SK-N-SH (cell line): Measurements from ENCODE around the gene CUX1.
"Not testable (repeated sequence)": the region's sequence is repeated elsewhere in the genome, so short reads cannot be mapped to it uniquely, and the experiment has no call there.

Experiments used
- CTCF ChIP-seq: fragments of 200-600 bp; sonication (generic); IDR thresholded peaks from 2 replicates; pipeline ENCODE4 v1.6.1; 2017; ENCODE audit warnings: antibody characterized with exemption, mild to moderate bottlenecking, moderate library complexity
- EP300 ChIP-seq, 2 experiments: IDR thresholded peaks; 2 replicates each; pipeline versions ENCODE4 v1.4.0 to v1.6.1; 2012; ENCODE audit warnings: borderline replicate concordance in 1 of 2, low read depth in 1 of 2, low read length in 1 of 2
- FOXM1 ChIP-seq: IDR thresholded peaks from 2 replicates; pipeline ENCODE4 v1.4.0; 2012; ENCODE audit warnings: low read depth, mild to moderate bottlenecking
- SIN3A ChIP-seq: IDR thresholded peaks from 2 replicates; pipeline ENCODE4 v1.6.1; 2012; ENCODE audit warnings: low read depth, mild to moderate bottlenecking, low read length, moderate library complexity, borderline replicate concordance
- USF2 ChIP-seq: fragments of 150-350 bp; IDR thresholded peaks from 2 replicates; pipeline ENCODE4 v1.6.1; 2017; ENCODE audit warnings: antibody characterized with exemption, low read length, low read depth, borderline replicate concordance
- YY1 ChIP-seq: IDR thresholded peaks from 2 replicates; pipeline ENCODE4 v1.4.0; 2012; ENCODE audit warnings: low read depth, mild to moderate bottlenecking
- TF ChIP-seq, protein P1 (sequence below): IDR thresholded peaks from 2 replicates; pipeline ENCODE4 v1.6.1; 2012; ENCODE audit warnings: mild to moderate bottlenecking, low read depth, low read length, moderate library complexity

- TF ChIP-seq CTCF; FOXM1; USF2; EP300 (IDR thresholded peaks at IDR 0.05; ENCODE audit: borderline replicate concordance in 1 of 2, low read depth in 1 of 2, low read length in 1 of 2); SIN3A; YY1: not testable (repeated sequence)
- TF ChIP-seq, protein P1, sequence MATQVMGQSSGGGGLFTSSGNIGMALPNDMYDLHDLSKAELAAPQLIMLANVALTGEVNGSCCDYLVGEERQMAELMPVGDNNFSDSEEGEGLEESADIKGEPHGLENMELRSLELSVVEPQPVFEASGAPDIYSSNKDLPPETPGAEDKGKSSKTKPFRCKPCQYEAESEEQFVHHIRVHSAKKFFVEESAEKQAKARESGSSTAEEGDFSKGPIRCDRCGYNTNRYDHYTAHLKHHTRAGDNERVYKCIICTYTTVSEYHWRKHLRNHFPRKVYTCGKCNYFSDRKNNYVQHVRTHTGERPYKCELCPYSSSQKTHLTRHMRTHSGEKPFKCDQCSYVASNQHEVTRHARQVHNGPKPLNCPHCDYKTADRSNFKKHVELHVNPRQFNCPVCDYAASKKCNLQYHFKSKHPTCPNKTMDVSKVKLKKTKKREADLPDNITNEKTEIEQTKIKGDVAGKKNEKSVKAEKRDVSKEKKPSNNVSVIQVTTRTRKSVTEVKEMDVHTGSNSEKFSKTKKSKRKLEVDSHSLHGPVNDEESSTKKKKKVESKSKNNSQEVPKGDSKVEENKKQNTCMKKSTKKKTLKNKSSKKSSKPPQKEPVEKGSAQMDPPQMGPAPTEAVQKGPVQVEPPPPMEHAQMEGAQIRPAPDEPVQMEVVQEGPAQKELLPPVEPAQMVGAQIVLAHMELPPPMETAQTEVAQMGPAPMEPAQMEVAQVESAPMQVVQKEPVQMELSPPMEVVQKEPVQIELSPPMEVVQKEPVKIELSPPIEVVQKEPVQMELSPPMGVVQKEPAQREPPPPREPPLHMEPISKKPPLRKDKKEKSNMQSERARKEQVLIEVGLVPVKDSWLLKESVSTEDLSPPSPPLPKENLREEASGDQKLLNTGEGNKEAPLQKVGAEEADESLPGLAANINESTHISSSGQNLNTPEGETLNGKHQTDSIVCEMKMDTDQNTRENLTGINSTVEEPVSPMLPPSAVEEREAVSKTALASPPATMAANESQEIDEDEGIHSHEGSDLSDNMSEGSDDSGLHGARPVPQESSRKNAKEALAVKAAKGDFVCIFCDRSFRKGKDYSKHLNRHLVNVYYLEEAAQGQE, result not testable (repeated sequence)
Measured at GRCh38 chr7:101849314-101849713, 31.9 kb downstream of the CUX1 start.
